HG03439 (cell line): ENCODE results near the gene CBX2.
"Not testable (repeated sequence)": the region's sequence is repeated elsewhere in the genome, so short reads cannot be mapped to it uniquely, and the experiment has no call there.

ENCODE experiments used
- ATAC-seq: cut with Tn5 transposase; IDR thresholded peaks from one replicate; pipeline ENCODE4 v1.9.1; 2021; ENCODE audit warnings: mild to moderate bottlenecking, moderate library complexity; ENCODE audit not compliant: unreplicated experiment

The CBX2 gene

GRCh38 chr17:79769570-79770506, 8.1 kb upstream of the CBX2 start:
- no peak for ATAC-seq

- no peak for ATAC-seq
These were observed 6.7 kb upstream of the CBX2 start for GRCh38 chr17:79771276-79771675.

GRCh38 chr17:79772726-79773125, 5.2 kb upstream of the CBX2 start:
- not testable (repeated sequence) for ATAC-seq

GRCh38 chr17:79774561-79774975, 3.4 kb upstream of the CBX2 start:
- ATAC-seq = no peak

GRCh38 chr17:79775632-79776031, 2.3 kb upstream of the CBX2 start:
- ATAC-seq = no peak

- no peak for ATAC-seq
These were observed 1.4 kb upstream of the CBX2 start for GRCh38 chr17:79776376-79777119.

- peak; percentile 25 for ATAC-seq
These were observed 641 bp upstream of the CBX2 start for GRCh38 chr17:79777120-79777893.

- peak; percentile 8 for ATAC-seq
These were observed 646 bp downstream of the CBX2 start for GRCh38 chr17:79778504-79779083.

- ATAC-seq = no peak
These were observed 1.2 kb downstream of the CBX2 start for GRCh38 chr17:79779084-79779529.

GRCh38 chr17:79779661-79780365, 1.9 kb downstream of the CBX2 start:
- no peak for ATAC-seq

GRCh38 chr17:79781012-79781650, 3.2 kb downstream of the CBX2 start:
- ATAC-seq = no peak

- ATAC-seq = no peak
These were observed 4.0 kb downstream of the CBX2 start for GRCh38 chr17:79781736-79782575.

- ATAC-seq = no peak
These were observed 5.9 kb downstream of the CBX2 start for GRCh38 chr17:79783891-79784290.

GRCh38 chr17:79784353-79785016, 6.5 kb downstream of the CBX2 start:
- ATAC-seq = no peak

- no peak for ATAC-seq
These were observed 7.3 kb downstream of the CBX2 start for GRCh38 chr17:79785017-79785899.

- no peak for ATAC-seq
These were observed 8.2 kb downstream of the CBX2 start for GRCh38 chr17:79785900-79786810.
